ENCODE data around the gene AATF.

DNA sequence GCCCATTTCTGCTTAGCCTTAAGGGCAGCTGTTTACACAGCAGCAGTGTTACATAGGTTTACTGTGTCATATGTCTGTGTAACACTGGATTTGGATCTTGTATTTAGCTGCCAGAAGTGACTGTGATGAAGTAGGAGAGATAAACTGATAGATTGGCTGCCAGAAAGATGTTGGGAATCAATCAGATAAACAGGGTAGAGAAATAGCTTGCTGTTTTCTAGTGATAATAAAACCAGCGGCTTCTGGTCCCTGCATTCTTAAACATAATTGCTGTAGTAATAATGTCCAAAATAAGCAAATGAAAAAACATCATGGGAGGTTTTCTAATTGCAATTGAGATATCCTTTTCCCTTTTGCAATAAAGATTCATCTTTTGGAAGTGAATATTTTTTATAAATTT, 68.7 kb downstream of the AATF start:
- TF ChIP-seq CTCF (IDR thresholded peaks at IDR 0.05; ENCODE audit: poor library complexity) (no peak), EZH2 (IDR thresholded peaks at IDR 0.05; ENCODE audit: borderline replicate concordance) (no peak)

Measured in hepatocyte (in vitro differentiated cells).